Mesenteric fat pad (tissue), 1 donor: ENCODE results near the gene EVX2. TPM values are rescaled to one million over a fixed set of nuclear protein-coding genes. Genes with fewer than 3 reads are reported as not detected.

Experiments
- DNase-seq: peaks from one replicate; pipeline ENCODE4 v3.0.0-alpha.2; 2020; ENCODE audit warnings: low spot score
- total RNA-seq: library from RNA; stranded (reverse); fragmentation: NEBNext Ultra II Directional; extraction: Animal tissue kit (Norgen Biotek cat#: 25700); gene quantifications from one replicate; pipeline ENCODE4 v1.2.1, GENCODE V29; 2021
- donor health status: DM: yes; HTN: yes; CAD: no.

The EVX2 gene
- total RNA-seq, 1 donor from 2014 or later, result not detected

DNA sequence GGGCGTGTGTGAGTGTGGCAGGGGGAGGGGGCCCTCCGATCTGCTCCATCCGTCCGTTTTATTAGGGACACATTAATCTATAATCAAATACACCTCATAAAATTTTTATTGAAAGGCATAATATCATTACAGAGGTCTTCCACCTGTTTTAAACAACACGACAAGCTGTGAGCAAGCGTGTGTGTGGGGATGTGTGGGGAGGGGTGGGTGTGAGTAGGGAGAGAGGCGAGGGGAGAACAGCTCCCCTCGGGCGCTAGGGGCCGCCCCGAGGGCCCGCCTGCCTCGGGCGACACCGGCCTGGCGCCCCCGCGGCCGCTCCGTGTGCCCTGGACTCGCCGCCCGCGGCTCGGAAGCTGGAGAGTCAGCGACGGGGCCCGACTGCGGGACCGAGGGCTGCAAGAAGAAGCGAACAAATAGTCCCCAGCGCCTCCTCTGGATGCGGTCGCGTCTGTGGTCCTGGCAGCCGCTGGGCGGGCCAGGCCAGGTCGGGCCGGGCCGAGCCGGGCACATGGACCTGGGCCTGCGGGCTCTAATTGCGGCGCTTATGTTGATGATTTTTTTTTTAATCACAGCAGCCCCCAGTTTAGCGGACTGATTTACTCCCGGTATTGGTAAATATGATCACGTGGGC, 38.4 kb upstream of the EVX2 start:
- no peak for DNase-seq

DNA sequence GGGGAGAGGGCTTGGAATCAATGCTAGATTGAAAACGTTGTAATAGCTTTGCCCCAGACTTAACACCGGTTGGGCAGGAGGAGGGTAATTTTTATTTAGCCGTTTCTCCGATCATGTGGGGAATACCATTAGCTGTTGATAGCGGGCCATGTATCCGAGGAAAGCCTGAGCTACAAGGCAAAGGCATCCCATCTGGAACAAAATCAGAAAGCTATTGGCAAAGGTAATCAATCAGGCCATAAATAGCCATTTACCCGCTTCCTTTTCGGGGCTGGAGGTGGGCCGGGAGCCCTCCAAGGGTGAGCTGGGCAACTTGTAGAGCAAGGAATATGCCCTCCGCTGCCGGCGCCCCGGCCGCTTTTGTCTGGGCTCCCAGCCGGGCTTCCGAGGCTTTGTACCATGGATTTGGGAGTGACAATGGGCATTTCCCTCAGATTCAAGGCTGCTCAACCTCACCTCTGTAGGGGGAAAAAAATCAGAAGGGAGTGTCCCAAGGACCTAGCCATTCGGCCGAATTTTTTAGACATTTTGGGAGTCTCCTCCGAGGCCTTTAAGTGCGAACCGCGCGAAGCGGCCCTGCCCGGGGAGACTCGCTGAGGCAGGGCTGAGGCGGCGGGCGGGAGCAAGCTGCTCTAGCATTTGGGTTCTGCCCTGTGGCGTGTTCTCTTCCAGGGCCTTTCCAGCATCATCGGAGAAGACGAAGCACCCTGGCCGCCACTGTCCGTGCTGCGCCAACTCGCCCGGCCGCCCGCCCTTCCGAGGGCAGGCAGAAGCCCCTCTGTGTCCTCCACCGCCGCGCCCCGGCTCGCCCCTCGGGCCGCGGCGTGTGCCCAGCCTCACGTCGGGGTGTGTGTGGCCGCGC, 37.7 kb upstream of the EVX2 start:
- DNase-seq, result peak; percentile 81

DNA sequence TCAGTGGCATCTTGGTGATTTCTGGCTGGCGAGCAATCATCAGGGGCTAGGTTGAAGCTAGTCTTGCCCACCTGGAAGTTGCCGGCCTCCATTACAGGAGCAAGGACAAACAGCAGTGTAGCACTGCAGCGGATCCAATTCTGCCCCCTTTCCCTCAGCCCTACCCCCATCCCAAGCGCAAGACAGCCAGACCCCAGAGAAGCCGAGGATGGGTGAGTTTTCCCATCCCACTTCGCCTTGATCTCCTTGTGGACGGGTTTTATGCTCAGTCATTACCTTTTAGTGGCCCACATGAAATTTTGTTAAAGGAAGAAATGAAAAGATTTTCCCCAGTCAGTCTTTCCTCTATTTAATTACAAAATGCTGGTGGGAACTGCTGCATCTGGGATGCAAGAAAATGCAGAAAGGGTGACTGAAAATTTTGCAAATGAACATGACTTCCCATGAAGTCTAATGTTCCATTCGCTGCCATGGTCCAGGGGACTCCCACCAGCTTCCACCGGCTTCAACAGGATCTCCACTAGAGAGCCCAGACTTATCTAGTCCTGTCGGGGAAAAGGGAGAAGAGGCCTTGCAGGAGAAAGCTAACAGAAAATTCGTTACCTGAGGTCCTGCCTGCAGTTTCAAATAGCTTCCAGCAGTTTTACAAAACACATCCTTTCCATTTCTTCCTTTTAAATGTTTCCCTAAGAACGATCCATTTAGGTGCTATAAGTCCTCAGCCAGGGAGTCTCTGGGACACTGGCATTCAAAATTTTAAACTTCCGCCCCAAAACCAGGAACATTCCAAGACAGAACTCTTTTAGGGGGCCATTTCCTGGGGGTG, 36.8 kb upstream of the EVX2 start:
- DNase-seq, result no peak

DNA sequence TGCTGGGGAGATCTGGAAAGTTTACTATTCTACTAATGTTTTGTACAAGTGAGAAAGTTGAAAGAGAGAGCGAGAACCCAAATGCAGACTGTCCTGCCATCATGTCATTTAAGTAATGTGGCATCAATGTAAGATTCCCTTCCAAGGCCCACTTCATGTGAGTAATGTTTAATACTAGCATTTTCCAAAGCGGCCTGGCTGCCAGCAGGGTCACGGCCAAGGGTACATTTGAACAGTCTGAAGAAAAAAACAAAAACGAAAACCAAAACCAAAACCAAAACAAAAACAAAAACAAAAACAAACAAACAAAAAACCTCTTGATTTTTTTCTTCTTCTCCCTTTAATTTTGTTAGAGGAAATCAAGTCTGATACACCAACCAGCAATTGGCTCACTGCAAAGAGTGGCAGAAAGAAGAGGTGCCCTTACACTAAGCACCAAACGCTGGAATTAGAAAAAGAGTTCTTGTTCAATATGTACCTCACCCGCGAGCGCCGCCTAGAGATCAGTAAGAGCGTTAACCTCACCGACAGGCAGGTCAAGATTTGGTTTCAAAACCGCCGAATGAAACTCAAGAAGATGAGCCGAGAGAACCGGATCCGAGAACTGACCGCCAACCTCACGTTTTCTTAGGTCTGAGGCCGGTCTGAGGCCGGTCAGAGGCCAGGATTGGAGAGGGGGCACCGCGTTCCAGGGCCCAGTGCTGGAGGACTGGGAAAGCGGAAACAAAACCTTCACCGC, 35.0 kb upstream of the EVX2 start:
- peak; percentile 55 for DNase-seq

DNA sequence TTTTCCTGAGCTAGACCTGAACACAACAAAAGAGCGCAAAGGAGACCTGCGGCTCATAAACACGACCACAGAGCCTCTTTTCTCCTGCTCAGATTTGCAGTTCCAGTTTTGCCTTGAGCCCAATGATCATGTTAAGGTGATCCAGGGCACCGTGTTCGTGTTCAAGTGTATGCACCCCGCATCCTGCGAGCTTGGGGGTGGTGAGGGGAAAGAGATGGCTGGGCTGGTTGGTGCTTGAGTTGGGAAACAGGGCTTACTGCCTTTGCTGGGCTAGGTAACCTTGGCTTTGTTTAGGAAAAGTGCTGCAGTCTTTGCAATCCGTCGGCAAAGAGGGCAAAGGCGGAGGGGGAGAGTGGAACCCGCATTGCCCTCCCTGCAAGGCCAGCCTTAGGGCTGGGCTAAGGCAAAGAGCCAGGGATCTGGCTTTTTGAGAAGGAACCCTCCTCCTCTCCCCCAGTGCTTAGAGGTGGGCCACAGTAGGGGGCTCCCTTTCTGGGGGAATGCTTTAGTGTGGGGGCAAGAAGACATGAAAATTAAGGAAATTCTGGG, 34.1 kb upstream of the EVX2 start:
- DNase-seq, result peak; percentile 84

DNA sequence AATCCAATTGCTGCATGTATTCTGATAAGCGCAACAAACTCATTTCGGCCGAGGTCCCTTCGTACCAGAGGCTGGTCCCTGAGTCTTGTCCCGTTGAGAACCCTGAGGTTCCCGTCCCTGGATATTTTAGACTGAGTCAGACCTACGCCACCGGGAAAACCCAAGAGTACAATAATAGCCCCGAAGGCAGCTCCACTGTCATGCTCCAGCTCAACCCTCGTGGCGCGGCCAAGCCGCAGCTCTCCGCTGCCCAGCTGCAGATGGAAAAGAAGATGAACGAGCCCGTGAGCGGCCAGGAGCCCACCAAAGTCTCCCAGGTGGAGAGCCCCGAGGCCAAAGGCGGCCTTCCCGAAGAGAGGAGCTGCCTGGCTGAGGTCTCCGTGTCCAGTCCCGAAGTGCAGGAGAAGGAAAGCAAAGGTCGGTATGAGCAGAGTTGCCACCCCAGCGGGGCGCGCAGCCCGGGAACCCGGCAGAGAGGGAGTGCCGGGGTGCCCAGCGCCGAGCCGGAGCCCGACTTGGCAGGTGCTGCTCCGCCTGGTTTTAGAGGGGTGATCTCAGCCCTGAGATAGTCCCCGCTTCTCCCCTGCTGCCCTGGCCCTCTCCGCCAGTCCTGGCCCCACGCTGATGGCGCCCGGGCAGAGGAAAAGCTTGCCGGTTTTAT, 33.5 kb upstream of the EVX2 start:
- DNase-seq, result peak; percentile 82

DNA sequence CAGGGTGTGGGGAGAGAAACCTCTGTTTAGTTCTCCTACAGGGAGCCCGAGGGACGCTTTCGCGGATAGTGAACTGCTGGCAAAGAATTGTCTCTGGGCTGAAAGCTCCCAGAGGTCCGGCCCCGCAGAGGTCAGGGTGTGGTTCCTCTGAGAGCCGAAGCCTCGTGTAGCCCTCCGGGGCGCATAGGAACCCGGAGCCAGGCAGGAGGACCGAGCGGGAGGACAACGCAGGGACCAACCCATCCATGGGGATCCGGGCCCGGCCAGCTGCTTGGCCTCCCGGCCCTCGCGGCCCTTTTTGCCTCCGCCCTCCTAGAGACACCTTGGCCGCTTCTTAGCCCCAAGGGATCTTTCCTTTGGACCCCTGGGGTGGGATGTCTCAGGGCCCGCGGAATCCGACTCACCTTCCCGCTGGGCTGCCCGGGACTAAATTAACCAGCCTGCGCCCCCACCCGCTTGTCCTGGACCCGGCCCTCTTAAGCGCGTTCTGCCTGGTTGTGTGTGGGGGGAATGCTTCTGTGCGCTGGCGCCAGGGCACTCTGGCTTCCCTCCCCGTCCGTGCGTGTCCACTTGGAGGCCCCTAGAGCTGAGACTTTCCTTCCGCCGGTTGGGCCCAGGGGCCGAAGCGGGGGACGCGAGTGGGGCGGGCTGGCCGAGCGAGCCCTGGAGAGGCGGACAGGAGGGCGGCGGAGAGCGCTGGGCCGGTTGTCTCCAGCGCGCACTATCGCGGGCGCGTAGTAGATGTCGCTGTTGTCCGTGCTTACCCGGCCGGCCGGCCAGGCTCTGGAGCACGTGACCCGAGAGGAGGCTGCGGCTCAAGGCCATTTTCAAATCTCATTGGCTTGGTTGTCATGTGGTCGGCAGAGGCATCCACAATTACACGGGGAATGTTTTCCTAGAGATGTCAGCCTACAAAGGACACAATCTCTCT, 32.4 kb upstream of the EVX2 start, which contains the start of gene HOXD10:
Gene HOXD10 (plus strand): TSS at position 896 of the 931 bp plus-strand sequence. CDS start 56 bp downstream, outside the sequence.
- DNase-seq, result peak; percentile 90

DNA sequence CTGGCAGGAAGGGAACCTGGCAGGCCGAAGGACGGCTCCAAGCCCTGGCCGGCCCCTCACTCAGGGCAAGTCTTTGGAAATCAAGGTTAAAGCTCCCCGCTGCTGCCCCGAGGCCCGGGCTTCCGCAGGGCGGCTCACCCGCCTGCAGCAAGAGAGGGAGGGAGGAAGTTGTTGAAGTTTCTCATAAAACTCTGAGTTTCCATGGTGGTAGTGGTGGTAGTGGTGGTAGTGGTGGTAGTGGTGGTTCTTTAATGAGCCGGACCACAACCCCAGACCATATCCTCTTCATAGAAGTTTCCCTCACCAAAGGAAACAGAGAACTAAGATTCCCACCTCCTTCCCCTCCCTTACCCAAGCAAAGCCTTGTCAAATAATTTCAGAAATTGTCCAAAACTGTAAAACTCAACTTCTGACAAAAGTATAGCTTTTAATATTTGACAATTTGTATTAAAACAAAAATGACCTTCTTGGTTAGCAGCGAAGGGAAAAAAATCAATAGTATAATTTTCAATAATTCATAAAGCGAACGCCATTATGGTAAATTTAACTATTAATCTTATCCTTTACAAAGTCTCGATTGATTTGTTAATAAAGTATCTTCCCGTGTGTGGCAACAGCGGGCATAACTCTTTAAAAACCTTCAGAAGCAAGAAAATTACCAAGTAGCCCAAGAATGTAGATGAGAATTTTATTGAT, 31.3 kb upstream of the EVX2 start:
- DNase-seq, result no peak

DNA sequence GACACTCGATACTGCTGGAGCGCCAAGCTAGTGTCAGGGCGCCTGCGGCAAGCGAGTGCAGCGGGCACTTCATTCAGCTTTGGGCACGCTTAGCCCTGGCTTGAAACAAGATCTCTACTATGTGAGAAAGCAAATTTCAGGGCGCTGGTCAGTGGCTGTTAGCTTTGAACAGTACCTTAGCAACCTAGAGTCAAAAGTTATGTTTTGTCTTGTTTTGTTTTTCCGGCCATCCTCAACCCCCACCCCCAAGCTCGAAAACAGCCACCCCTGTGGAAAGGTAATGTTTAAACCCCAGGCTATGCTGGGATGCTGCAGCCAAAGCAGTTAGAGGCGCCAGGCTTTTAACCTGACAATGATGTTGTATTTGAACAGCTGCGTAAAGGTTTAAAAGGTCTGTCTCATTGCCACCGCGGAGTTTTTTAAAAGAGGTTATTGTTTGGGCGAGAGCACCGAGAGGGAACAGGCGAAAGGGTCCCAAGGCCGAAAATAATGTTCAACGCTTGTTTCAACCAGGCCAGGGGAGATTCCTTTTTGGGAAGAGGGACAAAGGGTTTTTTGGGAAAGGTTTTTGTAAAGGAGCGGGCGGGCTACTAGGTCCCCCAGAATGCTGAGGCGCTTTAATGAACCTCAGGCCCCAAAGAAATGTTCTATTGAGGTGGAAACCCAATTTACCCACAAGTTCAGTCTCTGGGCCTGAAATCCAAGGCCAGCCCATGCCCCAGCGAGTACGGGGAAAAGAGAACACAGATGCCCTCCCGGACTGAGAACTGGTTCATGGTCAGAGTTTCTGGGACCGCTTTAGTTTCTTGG, 30.6 kb upstream of the EVX2 start:
- no peak for DNase-seq

DNA sequence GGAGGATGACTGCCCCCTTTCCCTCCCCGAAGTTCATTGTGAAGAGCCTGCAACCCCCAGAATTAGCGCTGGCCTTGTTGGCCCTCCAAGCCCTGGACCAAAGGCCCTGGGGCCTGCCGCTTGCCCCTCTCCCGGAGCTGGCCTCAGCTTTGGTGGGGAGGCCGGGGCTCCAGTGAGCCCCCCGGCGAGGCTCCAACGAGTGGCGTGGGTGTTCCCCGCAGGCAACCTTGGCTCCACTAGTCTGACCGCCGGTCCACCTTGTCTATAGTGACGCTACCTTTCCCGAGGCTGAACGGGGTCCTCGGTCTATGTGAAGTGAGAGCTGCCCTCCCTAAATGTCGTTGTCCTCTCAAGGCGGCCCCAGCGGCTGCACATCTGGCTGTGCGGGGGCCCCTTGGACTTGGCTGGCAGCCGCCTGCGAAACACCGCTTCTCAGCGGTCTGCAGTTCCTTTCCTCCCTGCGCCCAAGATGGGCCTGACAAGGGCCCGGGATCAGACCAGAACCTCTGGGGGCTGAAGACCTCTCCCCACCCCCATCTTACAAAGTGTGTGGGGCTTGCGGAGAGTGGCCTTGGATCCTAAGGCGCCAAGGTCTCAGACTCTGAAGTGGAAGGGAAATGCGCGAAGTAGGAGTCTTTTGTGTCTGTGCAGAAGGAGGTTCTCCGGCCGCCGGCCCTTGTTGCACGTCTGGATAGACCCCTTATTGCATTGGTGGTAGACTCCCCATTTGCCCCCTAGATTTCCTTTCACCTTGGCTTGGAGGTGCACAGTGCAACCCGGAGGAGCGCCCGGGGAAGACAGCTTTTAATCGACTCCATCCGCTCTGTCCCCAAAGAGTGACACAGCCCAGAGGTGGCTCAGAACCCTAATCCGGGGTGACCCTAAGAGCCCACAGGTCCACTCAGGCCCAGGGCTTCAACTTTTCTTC, 28.9 kb upstream of the EVX2 start:
- no peak for DNase-seq

DNA sequence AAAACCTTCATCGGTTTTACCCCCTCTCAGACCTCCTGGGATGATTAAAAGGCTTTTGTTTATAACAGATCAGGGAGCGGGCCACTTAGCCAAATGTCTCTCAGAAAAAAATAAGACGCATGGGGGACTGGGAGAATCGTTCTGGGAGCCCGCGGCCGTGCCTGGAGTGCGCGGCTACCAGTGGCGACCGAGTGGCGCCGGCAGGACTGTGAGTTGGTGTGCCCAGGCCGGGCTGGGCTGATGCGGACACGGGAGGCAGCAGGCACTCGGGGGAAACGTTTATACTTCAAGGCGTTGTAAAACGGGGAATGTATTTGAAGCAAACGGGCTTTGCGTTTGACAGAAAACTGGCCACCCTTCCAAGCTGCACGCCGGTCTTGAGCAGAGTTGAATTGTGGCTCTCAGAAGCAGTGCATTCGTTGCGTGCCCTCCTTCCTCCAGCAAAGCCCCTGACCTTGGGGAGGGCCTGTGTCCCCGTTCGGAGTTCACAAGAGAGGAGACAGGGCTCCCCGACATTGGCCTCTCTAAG, 28.1 kb upstream of the EVX2 start:
- no peak for DNase-seq

DNA sequence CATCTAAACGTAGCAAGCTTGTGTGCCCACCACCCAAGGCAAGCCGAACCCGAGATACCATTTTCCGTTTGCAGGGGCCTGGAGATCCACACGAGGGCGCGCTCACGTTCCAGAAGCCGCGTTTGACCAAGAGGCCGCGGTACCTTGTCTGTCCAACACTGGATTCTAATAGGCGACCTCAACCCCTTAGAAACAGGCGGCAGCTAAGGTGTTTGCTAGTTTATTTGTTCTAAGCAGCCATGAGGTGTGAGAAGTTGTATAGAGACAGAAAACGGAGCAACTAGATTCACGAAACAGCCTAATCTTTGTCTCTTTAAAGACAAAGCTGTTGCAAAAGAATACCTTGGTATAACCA, 27.5 kb upstream of the EVX2 start:
- DNase-seq, result no peak

DNA sequence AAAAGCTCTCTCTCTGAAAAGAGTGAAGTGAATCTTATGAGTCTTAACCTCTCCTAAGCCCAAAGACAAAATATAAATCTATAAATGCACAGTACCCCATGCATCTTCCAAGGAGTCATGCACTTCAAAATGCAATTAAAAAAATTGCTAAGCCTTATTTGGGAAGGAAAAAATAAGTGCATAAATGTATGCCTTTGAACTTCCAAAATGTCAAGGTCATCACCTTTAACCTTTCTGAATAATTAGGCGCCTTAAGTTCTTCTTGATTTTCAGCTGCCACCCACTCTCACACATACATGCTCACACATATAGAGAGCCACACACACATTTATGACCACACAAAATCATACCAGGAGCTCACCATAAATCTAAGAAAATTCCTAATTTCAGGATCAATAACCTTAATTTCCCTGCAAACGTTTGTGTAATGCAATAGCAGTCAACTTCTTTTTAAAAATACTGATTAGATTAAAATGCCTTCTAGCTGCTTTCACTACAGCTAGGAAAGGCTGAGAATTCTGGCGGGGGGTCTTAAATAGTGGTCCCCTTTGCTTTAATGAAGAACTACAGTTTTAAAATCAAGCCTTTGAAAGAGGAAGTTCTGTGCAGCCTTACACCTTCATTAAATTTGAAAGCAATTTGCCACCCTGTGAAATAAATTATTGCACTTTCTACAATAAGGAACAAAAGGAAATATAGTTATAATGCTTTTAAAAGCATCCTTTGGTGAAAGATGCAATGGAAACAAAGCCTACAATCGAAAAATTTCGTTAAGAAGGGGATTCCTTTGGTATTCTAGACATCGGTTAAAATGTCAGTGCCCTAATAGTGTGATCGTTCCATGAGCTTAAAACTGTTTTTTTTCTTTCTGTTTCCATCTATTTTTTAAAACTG, 26.9 kb upstream of the EVX2 start:
- DNase-seq, result no peak

DNA sequence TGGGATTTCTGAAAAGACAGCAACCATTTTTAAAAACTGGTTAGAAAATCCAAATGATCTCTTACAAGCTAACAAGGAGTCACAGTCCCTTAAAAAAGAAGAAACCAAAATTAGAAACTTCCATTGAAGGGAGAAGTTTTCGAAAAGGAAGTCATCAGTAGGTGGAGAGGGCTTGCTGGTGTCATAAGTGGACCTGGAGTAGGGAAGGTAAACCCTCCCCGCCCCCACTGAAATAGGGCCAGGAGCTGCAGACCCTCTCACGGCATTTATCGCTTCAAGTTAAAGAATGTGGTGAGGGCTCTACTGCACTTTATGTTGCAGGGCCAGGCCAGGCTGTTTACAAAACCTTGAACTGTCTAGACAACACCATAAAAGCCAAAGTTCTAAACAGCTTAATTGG, 26.2 kb upstream of the EVX2 start:
- no peak for DNase-seq

DNA sequence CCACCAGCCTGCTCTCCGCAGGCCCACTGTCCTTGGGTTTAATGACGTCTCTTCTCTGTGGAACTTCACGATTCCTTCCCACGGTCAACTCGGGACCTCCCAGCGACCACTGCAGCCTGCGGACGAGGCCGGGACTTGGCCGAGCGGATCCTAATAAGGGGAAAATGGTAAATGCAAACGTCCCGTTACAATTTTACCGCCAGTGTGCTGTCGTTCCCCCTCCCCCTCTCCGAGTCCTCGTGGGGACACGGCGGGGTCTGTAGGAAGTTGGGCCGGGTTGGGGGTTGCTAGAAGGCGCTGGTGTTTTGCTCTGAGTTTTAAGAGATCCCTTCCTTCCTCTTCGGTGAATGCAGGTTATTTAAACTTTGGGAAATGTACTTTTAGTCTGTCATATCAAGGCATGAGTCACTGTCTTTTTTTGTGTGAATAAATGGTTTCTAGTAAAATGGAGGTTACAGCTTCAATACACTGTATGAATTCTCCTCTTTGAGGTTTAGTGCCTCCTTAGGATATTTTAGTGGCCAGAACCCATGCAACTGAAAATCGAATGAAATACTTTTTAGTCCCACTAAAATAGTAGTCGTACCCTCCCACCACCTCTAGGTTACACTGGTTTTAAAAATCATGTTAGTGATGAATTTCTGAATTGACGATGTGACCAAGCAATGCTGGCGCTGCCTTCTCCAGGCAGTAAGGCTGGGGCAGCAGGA, 25.6 kb upstream of the EVX2 start:
- no peak for DNase-seq
